Midbrain (tissue), 1 donor: ENCODE measurements around the gene CADM1.

ENCODE experiments used
- DNase-seq: peaks from one replicate; lab custom pipeline; 2025; lab: John Stamatoyannopoulos, UW

The CADM1 gene

GRCh38 chr11:115183136-115183535 lies 321.1 kb downstream of the CADM1 start:
- DNase-seq = no peak

GRCh38 chr11:115182282-115182955 lies 321.8 kb downstream of the CADM1 start:
- no peak for DNase-seq

- DNase-seq = no peak
These were observed 322.7 kb downstream of the CADM1 start for GRCh38 chr11:115181538-115181937.

- DNase-seq = no peak
These were observed 323.9 kb downstream of the CADM1 start for GRCh38 chr11:115180272-115180671.

GRCh38 chr11:115179636-115180035 lies 324.6 kb downstream of the CADM1 start:
- DNase-seq = no peak

- DNase-seq = no peak
These were observed 325.5 kb downstream of the CADM1 start for GRCh38 chr11:115178705-115179104.

GRCh38 chr11:115173136-115173535 lies 331.1 kb downstream of the CADM1 start:
- DNase-seq = no peak

GRCh38 chr11:115170133-115170815 lies 333.9 kb downstream of the CADM1 start:
- DNase-seq = peak; percentile 12

GRCh38 chr11:115169251-115169650 lies 335.0 kb downstream of the CADM1 start:
- no peak for DNase-seq

- no peak for DNase-seq
These were observed 335.5 kb downstream of the CADM1 start for GRCh38 chr11:115168686-115169085.

GRCh38 chr11:115168229-115168671 lies 336.0 kb downstream of the CADM1 start:
- DNase-seq = peak; percentile 9

- DNase-seq = no peak
These were observed 336.8 kb downstream of the CADM1 start for GRCh38 chr11:115167456-115167855.

- no peak for DNase-seq
These were observed 337.4 kb downstream of the CADM1 start for GRCh38 chr11:115166820-115167219.

GRCh38 chr11:115164774-115165173 lies 339.4 kb downstream of the CADM1 start:
- no peak for DNase-seq

- DNase-seq = no peak
These were observed 341.3 kb downstream of the CADM1 start for GRCh38 chr11:115162919-115163318.

GRCh38 chr11:115161876-115162275 lies 342.3 kb downstream of the CADM1 start:
- no peak for DNase-seq

GRCh38 chr11:115159207-115159606 lies 345.0 kb downstream of the CADM1 start:
- no peak for DNase-seq

- DNase-seq = no peak
These were observed 346.2 kb downstream of the CADM1 start for GRCh38 chr11:115158053-115158452.

- DNase-seq = no peak
These were observed 347.0 kb downstream of the CADM1 start for GRCh38 chr11:115157247-115157646.

GRCh38 chr11:115155978-115156377 lies 348.2 kb downstream of the CADM1 start:
- no peak for DNase-seq

- no peak for DNase-seq
These were observed 348.9 kb downstream of the CADM1 start for GRCh38 chr11:115155320-115155719.

GRCh38 chr11:115154355-115154736 lies 349.9 kb downstream of the CADM1 start:
- no peak for DNase-seq

- DNase-seq = no peak
These were observed 350.4 kb downstream of the CADM1 start for GRCh38 chr11:115153731-115154354.
